Neural cell (in vitro differentiated cells): Measurements from ENCODE around the gene SPEF1.

Source experiments
- EP300 ChIP-seq: fragments of 450-650 bp; conservative IDR thresholded peaks from 2 replicates; pipeline ENCODE4 v1.6.1; 2014; ENCODE audit warnings: antibody characterized with exemption, mild to moderate bottlenecking, moderate library complexity; ENCODE audit not compliant: poor library complexity, severe bottlenecking
- EZH2 ChIP-seq: fragments of 200-600, 300-800 bp; shearing (Covaris generic), sonication (generic); IDR thresholded peaks from 2 replicates; pipeline ENCODE4 v1.6.1; 2014; ENCODE audit warnings: antibody characterized with exemption, low read length, borderline replicate concordance, mild to moderate bottlenecking; ENCODE audit not compliant: insufficient read depth, poor library complexity, severe bottlenecking
- MXI1 ChIP-seq: fragments of 450-650 bp; conservative IDR thresholded peaks from 2 replicates; pipeline ENCODE4 v1.6.1; 2014; ENCODE audit warnings: antibody characterized with exemption, mild to moderate bottlenecking; ENCODE audit not compliant: poor library complexity, severe bottlenecking
- POLR2AphosphoS5 ChIP-seq: IDR thresholded peaks from 2 replicates; pipeline ENCODE4 v1.6.1; 2012
- RAD21 ChIP-seq: fragments of 450-650 bp; conservative IDR thresholded peaks from 2 replicates; pipeline ENCODE4 v1.6.1; 2014; ENCODE audit warnings: antibody characterized with exemption, mild to moderate bottlenecking, moderate library complexity
- SMC3 ChIP-seq: fragments of 450-650 bp; conservative IDR thresholded peaks from 2 replicates; pipeline ENCODE4 v1.6.1; 2014; ENCODE audit warnings: antibody characterized with exemption, mild to moderate bottlenecking, moderate library complexity; ENCODE audit not compliant: poor library complexity
- TF ChIP-seq, protein P1 (sequence below): fragments of 450-650 bp; IDR thresholded peaks from 2 replicates; pipeline ENCODE4 v1.5.1; 2014; ENCODE audit warnings: antibody characterized with exemption, mild to moderate bottlenecking, moderate library complexity; ENCODE audit not compliant: poor library complexity, severe bottlenecking
- TF ChIP-seq, protein P2 (sequence below): IDR thresholded peaks from 2 replicates; pipeline ENCODE4 v1.6.1; 2012; ENCODE audit warnings: borderline replicate concordance

DNA sequence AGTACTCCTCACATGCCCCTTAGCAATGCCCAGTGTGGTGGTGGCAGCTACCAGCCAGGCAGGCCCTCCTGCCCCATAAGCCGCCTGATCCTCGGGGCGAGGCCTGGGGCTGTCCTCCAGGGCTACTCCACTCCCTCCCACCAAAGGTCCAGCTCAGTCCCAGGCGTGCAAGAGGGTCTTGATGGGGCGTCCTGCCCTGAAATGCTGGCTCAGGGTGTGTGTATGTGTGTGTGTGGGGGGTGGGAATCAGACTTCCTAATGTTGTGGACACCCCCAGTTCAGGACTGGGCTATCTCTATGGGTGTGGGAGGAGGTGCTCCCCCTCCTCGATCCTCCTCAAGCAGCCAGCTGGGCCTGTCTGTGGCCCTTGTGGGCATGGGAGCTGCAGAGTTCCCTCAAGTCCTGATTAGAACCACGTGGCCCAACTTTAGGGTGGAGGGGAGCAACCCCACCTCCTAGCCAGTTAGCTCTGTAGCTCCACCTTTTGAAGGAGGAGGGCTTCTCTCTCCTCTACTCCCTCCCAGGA, 41.3 kb downstream of the SPEF1 start:
- TF ChIP-seq, protein P1, sequence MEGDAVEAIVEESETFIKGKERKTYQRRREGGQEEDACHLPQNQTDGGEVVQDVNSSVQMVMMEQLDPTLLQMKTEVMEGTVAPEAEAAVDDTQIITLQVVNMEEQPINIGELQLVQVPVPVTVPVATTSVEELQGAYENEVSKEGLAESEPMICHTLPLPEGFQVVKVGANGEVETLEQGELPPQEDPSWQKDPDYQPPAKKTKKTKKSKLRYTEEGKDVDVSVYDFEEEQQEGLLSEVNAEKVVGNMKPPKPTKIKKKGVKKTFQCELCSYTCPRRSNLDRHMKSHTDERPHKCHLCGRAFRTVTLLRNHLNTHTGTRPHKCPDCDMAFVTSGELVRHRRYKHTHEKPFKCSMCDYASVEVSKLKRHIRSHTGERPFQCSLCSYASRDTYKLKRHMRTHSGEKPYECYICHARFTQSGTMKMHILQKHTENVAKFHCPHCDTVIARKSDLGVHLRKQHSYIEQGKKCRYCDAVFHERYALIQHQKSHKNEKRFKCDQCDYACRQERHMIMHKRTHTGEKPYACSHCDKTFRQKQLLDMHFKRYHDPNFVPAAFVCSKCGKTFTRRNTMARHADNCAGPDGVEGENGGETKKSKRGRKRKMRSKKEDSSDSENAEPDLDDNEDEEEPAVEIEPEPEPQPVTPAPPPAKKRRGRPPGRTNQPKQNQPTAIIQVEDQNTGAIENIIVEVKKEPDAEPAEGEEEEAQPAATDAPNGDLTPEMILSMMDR: no peak
- TF ChIP-seq RAD21 (no peak), MXI1 (no peak), POLR2AphosphoS5 (no peak), EP300 (no peak), SMC3 (no peak), EZH2 (no peak)
- TF ChIP-seq, protein P2, sequence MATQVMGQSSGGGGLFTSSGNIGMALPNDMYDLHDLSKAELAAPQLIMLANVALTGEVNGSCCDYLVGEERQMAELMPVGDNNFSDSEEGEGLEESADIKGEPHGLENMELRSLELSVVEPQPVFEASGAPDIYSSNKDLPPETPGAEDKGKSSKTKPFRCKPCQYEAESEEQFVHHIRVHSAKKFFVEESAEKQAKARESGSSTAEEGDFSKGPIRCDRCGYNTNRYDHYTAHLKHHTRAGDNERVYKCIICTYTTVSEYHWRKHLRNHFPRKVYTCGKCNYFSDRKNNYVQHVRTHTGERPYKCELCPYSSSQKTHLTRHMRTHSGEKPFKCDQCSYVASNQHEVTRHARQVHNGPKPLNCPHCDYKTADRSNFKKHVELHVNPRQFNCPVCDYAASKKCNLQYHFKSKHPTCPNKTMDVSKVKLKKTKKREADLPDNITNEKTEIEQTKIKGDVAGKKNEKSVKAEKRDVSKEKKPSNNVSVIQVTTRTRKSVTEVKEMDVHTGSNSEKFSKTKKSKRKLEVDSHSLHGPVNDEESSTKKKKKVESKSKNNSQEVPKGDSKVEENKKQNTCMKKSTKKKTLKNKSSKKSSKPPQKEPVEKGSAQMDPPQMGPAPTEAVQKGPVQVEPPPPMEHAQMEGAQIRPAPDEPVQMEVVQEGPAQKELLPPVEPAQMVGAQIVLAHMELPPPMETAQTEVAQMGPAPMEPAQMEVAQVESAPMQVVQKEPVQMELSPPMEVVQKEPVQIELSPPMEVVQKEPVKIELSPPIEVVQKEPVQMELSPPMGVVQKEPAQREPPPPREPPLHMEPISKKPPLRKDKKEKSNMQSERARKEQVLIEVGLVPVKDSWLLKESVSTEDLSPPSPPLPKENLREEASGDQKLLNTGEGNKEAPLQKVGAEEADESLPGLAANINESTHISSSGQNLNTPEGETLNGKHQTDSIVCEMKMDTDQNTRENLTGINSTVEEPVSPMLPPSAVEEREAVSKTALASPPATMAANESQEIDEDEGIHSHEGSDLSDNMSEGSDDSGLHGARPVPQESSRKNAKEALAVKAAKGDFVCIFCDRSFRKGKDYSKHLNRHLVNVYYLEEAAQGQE: no peak
